Hippocampal formation (tissue), 2 donors: Measurements from ENCODE around the gene PAM.
"Not testable (repeated sequence)": the region's sequence is repeated elsewhere in the genome, so short reads cannot be mapped to it uniquely, and the experiment has no call there.

Experiments used
- DNase-seq, 2 donors: peaks; one replicate each; lab custom pipeline; 2025; lab: John Stamatoyannopoulos, UW

Gene PAM

DNA sequence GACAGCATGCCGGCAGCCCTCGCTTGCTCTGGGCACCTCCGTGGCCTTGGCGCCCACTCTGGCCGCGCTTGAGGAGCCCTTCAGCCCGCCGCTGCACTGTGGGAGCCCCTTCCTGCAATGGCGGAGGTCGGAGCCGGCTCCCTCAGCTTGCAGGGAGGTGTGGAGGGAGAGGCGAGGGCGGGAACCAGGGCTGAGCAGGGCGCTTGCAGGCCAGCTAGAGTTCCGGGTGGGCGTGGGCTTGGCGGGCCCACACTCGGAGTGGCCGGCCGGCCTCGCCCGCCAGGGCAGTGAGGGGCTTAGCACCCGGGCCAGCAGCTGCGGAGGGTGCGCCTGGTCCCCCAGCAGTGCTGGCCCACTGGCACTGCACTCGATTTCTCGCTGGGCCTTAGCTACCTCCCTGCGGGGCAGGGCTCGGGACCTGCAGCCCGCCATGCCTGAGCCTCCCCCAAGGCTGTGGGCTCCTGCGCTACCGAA, 3.2 kb upstream of the PAM start:
- DNase-seq: not testable (repeated sequence)

DNA sequence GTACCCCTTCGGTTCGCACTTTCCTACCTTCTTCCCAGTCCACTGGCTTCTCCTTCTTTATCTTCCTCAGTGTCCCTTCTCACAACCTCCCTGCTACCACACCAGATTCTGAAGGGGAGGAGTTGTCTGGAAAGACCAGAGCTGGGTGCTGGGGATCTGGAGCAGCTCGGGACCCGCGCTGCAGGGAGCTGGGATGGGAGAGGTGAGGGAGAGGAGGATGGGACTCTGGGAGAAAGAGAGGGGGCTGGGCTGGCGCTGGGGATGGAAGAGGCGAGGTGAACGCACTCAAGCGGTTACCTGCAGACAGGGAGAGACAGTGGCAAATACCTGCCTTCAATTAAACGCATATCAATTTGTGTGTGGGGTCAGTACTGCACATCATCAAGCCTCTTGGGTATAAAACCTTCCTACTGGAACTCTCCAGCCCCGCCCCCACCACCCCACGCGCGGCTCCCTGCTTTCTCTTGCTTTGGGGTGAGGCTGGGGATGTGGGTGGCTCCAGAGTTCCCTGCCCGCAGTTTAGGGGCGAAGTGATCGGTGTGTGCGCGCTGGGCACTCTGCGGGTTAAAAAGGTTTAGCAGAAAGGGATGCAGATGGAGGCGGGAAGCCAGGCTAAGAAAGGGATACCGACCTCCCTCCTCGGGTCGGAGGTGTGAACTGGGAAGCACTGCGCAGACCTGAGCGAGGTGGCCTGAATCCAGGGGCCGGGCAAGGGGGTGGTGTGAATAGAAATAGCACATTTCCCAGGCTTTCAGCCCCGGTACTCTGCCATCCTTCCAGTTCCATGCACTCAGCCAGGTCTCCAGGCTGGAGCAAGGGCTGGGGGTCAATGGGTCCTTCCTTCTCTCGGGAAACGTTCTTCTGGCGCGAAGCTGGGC, 977 bp upstream of the PAM start:
- no peak for DNase-seq

DNA sequence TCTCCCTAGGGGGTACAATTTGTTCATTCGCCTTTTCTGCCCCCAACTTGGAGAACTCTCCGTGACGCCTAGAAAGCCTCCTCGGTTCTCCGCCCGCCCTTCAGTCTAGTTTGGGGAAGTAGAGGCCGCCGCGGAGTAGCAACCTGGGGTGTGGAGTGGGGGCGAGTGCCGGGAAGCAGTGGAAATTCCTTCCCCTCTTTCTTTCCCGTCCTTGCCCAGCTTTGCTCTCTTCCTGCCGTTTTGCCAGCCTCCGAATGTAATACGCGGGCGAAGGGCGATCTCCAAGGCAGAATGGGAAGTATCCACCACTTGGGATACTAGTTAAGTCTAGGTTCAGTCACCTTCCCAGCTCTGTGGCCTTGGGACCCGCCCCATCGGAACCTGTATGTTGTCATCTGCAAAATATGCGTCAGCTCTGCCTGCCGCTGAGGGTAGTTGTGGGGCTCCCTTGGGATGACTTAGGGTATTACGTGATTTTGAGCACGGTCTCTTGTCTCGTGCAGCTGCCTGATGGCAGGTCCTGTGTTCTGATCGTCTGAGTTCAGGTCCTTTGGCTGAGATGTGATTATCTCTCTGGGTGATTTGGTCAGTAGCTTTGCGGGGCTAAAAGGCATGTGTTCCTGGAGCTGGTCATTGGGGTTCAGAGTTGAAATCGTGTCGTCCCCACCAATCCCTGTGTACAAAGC, 724 bp downstream of the PAM start:
- DNase-seq: peak; percentile 8 to 44

DNA sequence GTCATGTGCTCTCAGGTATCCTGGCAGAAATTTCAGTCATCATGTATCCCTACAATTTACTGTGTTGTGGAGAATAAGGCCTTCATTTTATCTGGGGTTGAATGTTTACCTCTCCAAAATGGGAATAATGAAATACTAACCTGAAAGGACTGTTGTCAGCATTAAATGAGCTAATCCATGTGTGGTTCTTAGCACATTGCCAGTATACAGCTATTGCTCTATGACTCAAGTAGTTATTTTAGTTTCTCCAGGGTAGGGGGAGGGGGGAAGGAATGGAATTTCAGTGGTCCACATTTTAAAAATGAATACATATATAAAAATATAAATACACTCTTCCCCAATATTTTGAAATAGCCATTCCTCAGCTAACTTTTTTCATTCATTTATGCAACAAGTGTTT, 3.5 kb downstream of the PAM start:
- DNase-seq: no peak

DNA sequence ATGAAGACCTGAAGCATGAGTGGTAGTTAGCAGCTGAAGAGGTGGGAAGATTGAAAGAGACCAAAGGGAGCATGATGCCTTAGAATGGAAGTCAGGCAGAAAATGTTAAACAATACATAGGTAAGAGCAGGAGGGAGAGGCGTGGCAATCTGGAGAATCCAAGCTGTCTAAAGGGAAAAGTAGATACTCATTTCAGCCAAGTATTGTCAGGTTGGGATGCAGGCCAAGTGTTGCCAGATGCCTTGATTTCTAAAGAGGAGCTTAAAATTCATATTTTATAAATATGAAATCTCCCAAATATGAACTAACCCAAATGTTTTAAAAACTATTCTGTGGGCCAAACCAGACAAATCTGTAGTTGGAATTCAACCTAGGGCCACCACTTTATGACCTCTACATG, 4.2 kb downstream of the PAM start:
- DNase-seq: peak in 1 of 2 donors; percentile 22

DNA sequence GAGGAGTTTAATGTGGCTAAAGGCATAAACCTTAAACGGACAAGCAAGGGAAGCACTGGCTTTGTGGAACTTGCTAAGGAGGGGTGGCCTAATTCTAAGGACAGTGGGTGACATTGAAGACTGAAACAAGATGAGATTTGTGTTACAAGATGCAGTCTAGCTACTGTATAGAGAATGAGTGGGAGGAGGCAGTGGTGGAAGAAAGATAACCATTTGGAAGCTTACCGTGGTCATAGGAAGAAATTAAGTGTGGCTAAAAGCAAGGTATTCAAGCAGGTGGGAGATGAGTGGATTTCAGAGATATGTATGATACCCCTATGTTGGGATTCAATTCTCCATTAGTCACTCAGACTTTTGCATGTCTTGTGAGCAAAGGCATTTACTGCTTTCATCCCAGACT, 4.6 kb downstream of the PAM start:
- no peak for DNase-seq

DNA sequence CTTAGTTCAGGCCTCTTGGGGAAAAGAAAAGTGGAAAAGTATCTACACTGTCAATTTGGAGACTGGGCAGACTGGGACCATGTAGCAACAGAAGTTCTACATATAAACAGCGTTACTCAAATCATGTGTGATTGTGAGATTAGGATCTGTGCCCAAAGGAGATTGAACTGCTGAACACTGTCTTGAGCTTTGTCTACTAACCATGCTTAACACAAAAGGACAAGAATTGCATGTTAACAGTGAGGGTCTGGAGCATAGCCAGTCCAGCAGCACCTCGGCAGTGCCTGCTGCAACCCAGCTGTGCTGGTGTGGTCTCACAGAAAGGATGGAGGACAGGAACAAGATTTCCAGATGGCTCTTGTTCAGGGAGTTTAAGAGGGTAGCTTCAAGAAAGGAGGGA, 5.7 kb downstream of the PAM start:
- DNase-seq: no peak

DNA sequence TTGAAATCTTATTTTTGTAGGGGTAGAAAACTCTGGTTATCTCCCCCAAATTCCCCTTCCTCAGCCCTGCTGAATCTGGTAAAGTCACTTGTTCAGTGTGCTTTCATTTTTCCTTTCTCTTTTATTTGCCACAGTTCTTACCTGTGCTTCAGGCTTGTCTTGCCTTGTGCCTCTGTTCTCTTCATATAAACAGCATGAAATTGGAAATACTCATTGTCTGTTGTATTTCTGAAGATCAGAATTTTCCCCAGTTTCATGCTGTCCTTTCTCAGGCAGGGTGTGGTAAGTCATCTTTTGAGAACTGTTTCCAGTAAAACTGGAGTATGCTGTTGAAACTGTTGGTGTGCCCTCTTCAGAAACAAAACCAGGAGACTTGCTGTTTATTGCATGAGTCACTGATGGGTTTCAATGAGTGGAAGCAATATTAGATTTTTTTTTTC, 7.0 kb downstream of the PAM start:
- no peak for DNase-seq

DNA sequence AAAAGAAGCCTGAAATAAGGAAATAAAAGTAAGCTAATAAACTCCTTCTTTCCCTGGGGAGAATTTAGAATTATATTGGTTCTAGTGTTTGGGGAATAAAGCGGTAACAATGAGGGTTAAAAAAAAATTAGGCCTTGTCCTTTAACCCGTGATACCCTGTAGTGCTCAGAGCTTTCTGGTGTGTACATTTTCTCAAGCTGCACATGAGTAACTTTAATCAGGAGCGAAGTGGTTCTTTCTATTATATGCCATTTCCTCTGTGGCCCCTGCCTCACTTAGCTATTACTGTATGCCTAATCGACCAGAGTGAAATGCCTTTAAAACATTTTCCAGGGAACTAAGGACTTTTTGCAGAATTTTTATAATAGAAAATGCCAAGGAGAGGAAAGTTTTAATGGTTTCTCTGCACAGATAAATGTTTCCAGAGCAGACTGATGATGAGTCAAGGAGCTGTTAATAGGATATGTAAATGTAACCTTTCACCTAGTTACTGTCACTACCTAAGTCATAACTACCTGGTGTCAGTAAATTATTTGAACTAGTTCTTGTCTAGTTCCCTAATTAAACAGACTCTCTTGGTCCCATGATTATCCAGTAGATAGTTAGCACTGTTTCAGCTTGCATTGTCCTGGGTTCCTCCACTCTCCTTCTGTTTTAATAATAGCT, 7.6 kb downstream of the PAM start:
- no peak for DNase-seq

DNA sequence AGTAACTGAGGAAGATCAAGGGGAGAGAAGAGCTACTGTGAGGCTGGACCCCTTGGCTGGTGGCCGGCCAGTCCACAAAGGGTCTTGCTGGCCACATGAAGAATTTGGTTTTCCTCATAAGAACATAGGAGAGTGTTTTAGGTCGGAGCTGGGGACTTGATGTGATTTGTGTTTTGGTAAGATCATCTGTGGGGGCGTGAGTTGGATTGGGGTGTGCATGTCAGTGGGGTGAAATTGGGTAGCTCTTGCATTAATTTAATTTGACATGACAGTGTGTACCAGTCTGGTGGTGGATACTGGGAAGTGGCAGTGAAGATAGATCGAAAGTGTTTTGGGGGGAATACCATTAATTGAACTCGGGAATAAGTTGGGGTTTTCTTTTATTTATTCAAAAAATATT, 8.6 kb downstream of the PAM start:
- DNase-seq: no peak

DNA sequence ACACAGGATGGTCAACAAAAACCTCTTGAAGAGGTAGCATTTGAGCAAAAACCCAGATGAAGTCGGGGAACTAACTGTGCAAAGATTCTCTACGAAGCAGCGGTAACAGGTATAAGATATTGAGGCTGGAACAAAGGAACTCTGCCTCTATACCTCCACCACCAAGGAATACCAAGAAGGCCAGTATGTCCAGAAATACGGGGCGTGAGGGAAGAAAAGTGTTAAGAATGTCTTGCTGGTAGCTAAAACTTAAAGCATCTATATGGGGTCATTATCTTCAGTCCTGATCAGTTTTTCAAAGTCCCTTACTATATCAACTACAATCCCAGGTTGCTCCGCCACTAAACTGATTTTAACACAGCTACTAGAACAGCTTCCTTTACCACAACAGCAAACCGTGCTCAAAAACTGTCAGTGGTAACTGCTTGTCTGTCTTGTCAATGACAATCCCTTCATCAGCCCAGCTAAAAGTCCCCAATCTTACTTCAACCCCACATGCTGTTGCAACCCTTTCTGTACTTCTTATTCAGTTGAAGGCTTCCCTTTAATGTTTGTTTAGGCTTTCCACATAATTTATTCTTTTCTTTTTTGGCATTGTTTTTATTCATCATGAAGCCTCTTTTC, 9.4 kb downstream of the PAM start:
- DNase-seq: no peak

DNA sequence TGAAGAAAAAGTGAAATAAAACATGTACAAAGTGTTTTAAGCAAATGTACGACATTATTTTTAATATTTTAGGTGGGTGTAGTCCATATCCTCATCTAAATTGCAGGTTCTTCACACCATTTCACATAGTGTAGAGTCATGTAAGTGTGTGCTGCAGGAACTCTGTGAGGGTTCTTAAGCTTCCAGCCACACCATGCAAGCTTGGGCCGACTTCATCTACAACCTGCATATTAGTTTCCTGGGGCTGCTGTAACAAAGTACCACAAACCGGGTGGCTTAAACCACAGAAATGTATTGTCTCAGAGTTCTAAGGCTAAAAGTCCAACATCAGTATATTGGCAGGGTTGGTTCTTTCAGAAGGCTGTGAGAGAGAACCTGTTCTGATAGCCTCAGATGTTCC, 10.2 kb downstream of the PAM start:
- DNase-seq: no peak

DNA sequence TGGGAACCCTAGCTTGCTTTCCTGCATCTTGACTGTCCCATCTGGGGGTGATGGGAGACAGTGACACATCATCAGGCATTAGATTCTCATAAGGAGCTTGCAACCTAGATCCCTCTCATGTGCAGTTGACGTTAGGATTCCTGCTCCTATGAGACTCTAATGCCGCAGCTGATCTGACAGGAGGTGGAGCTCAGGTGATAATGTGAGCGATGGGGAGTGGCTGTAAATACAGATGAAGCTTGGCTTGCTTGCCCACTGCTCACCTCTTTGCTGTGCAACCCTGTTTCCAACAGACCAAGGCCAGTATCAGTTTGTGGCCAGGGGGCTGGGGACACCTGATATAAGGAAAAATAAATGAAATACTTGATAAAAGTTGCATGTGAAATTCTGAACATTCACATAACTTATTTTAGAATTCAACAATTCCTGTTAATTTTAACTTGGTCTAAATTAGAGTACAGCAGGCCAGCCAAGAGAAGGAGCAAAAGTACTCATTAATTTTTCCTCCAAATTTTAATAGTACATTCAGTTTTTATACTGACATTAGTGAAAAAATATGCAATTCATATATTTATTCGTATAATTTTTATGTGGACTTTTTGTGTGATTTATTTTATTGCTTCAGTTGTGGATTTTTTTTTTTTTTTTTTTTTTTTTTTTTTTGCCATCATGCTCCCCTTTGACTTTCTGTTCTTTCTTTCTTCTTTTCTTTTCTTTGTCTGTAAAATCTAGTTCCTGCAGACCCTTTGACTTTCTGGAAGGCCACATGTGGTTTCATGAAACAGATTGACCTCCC, 11.4 kb downstream of the PAM start:
- DNase-seq: no peak

DNA sequence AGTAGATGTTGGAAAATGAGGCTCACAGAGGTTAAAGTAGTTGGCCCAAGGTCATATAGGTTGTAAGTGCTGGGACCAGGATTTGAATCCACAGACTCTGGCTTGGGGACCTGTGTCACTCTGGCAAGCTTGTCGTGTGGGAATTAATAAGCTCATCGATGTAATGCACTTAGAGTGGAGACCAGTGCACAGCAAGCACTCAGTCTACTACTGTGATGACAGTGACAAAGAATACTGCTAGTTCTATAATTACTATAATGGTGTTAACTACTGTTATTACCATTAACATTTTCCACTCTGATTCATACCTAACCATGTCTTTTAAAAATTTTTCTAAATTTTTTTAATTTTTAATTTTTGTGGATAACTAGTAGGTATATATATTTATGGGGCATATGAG, 12.8 kb downstream of the PAM start:
- no peak for DNase-seq

DNA sequence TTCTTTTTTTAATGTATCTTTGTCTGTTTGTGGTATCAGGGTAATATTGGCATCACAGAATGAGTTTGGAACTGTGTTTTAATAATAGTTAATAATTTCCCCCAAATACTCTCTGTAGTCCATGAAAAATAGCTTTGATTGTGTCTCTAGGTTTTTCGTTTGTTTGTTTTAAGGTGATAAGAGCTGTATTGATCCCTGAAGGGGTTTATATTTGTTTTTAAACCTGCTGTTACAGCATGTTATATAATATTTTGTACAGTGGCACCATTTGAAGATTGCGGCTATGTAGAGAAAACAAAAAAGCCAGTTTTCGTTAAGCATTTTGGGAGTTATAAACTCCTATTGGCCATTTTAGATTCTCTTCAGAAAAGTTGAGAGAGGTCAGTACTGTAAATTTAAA, 15.7 kb downstream of the PAM start:
- no peak for DNase-seq

DNA sequence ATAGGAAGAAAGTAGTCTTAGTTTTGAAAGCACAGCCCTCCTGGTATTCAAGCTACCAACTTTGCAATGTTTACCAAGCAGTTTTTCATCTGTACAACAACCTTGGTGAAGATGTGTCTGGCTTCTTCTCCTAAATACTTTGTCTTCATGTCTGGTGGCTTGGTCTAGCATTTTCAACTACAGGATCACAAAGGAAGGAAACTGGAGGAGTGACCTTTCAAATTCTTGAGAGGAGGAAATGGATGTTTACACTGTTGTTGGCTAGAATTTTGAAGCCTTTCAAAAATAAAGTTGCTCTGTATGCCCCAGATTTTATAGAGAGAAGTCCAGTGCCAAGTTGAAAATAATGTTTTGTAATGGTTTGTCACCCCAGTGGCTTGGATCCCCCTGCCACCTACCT, 16.3 kb downstream of the PAM start:
- DNase-seq: no peak

DNA sequence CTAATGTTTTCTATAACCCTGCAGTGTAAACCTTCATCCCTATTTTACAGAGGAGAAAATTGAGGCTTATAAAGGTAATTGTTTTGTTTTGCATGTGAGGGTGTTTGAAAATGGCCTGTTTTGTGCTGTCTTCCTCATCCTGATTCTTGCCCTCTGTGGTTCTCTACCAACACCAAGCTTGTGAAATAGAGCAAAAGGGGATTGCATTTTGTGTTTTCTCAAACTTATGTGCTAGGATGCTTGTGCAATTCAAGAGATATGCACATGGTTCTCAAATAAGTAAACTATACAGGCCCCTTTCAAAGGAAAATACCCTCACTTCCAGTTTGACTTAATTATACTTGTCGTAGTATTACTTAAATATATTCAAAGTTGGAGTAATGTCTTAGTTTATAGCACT, 17.2 kb downstream of the PAM start:
- no peak for DNase-seq

DNA sequence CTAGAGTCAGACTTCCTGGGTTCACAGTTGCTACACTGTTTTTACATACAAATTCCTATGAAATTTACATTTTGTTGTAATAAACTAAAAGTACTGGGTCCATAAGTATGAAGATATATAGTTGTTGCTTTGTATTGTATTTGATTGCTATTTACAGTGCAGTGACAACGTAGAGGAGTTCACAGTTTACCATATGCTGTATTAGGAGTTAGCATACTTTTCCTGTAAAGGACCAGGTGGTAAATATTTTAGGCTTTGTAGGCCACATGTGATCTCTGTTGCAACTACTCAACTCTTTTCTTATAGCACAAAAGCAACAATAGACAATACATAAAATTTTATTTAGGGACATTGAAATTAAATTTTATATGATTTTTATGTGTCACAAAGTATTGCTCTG, 18.0 kb downstream of the PAM start:
- DNase-seq: no peak

DNA sequence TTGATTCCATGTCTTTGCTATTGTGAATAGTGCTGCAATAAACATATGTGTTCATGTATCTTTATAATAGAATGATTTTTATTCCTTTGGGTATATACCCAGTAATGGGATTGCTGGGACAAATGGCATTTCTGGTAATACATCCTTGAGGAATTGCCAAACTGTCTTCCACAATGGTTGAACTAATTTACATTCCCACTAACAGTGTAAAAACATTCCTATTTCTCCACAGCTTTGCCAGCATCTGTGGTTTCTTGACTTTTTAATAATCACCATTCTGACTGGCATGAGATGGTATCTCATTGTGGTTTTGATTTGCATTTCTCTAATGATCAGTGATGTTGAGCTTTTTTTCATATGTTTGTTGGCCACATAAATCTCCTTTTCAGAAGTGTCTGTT, 20.7 kb downstream of the PAM start:
- DNase-seq: not testable (repeated sequence)

DNA sequence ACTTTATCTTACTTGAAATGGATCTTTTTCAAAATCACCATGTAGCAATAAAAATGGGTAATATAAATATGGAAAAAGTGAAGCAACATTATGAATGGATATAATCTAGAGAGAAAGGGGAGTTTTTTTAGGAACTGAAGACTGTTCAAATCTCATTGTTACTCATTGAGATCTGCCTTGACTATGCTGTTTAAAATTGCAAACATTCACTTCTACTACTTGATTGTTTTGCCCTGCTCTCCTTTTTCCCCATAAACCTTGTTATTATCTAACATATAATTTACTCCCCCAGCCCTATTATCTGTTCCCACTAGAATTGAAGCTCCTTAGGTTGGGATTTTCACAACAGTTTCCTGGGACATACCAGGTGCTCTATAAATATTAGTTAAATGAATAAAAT, 22.0 kb downstream of the PAM start:
- no peak for DNase-seq

DNA sequence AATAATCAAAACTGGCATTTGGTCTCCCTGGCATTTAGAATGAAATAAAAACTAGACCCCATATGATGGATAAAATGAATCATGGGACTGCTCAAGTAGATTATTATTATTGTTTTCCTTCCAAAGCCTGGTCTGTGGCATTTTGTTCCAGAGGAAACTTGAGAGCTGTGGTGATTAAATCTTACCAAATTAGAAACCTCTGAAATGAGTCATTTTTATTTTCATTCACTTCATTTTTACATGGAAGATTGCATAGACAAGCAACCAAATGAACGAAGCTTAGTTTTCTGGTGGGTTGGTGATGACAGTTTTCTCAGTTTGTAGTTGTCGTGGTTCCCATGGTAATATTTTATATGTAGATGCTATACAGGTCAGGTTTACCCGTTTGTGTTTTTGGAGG, 23.4 kb downstream of the PAM start:
- no peak for DNase-seq

DNA sequence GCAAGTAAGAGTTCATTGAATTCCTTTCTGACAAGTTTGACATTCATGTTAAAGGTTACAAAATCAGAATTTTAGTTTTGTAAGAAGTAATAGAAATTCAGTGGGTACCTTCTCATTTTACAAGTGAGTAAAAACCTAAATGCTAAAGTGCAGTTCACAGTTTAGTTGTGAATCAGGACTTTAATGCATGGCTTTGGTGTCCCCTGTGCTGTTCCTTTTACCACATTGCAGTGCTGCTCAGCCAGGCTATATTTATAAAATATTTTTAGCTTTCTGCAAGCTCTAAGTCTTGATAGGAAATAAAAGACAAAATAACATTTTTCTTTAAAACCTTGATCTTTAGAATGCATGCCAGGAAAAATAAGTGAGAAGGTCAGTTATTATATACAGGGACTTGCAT, 26.3 kb downstream of the PAM start:
- DNase-seq: no peak
